Measurements from ENCODE around the gene XRN1.
"Not testable (repeated sequence)": the region's sequence is repeated elsewhere in the genome, so short reads cannot be mapped to it uniquely, and the experiment has no call there.

DNA sequence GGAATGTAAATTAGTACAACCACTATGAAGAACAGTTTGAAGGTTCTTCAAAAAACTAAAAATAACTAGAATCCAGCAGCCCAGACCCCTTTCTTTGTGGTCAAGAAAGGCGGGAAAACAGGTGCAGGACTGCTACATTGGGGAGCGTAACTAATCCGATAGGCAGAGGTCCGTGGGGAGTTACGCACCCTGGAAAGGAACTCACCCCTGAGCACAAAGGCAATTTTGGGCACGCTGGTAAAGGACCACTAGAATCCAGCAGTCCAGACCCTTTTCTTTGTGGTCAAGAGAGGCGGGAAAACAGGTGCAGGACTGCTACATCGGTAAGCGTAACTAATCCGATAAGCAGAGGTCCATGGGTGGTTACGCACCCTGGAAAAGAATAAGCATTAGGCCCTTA, 9.7 kb downstream of the XRN1 start:
- not testable (repeated sequence) for TF ChIP-seq POLR2A (IDR thresholded peaks at IDR 0.05; ENCODE audit: low read length); GATA1 (IDR thresholded peaks at IDR 0.05; ENCODE audit: low read depth, low read length)
